OCI-LY3 (cell line): ENCODE measurements around the gene LARGE1.

Experiments used
- EZH2phosphoT487 ChIP-seq: fragments of 200-600 bp; shearing (Covaris generic); IDR thresholded peaks from 2 replicates; pipeline ENCODE4 v1.6.1; 2018; ENCODE audit warnings: antibody characterized with exemption, mixed run types, low read depth
- TF ChIP-seq, protein P1 (sequence below): fragments of 200-600, 300-600 bp; sonication (generic); IDR thresholded peaks from 2 replicates; pipeline ENCODE4 v1.5.1; 2014; ENCODE audit warnings: antibody characterized with exemption, low read length, low read depth

DNA sequence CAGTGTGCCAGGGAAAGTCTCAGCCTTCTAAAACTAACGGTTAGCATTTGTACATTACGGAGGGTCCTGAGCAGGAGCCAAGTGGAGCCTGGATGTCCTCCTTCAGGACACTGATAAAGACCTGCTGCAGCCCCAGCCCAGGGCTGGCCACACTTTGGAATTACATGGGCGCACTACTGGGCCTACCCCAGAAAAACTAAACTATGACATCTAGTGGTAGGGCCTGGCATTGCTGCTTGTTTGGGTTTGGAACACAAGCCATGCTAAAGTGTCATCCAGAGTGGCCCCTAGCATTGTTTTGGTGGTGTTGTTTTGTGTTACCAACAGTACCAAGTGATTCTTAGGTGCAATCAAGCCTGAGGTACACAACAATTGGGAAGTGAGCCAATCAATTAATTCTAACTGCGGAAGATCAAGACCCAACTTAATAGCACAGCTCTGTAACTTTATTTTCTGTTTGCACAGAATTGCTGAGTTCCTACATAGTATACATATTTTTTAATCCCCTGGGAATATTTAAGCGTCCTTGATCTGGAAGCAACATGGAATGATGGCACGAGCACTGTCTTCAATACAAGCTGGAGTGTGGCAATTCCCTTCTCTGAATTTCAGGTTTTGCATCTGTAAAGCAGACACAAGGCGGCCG, 340.7 kb downstream of the LARGE1 start:
- TF ChIP-seq, protein P1, sequence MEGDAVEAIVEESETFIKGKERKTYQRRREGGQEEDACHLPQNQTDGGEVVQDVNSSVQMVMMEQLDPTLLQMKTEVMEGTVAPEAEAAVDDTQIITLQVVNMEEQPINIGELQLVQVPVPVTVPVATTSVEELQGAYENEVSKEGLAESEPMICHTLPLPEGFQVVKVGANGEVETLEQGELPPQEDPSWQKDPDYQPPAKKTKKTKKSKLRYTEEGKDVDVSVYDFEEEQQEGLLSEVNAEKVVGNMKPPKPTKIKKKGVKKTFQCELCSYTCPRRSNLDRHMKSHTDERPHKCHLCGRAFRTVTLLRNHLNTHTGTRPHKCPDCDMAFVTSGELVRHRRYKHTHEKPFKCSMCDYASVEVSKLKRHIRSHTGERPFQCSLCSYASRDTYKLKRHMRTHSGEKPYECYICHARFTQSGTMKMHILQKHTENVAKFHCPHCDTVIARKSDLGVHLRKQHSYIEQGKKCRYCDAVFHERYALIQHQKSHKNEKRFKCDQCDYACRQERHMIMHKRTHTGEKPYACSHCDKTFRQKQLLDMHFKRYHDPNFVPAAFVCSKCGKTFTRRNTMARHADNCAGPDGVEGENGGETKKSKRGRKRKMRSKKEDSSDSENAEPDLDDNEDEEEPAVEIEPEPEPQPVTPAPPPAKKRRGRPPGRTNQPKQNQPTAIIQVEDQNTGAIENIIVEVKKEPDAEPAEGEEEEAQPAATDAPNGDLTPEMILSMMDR = peak; percentile 96
- TF ChIP-seq EZH2phosphoT487 = no peak
